NT2/D1 (cell line): ENCODE measurements around the gene HMG20B.
A peak's percentile ranks its signal among the peaks of the same experiment; 100 is the strongest.

Experiments used
- DNase-seq: peaks from one replicate; pipeline ENCODE4 v3.0.0-alpha.2; 2011; ENCODE audit warnings: low read depth, low spot score
- H3K27me3 ChIP-seq: 2 replicates; pipeline ENCODE4 v1.6.0; 2011; ENCODE audit warnings: mild to moderate bottlenecking; ENCODE audit not compliant: insufficient read length, insufficient read depth
- H3K36me3 ChIP-seq: 2 replicates; pipeline ENCODE4 v1.6.1; 2011; ENCODE audit warnings: mild to moderate bottlenecking, low read length, mixed read lengths; ENCODE audit not compliant: insufficient read depth, insufficient read length
- H3K4me1 ChIP-seq: 2 replicates; pipeline ENCODE4 v1.5.1; 2011; ENCODE audit not compliant: insufficient read depth, insufficient read length
- H3K4me3 ChIP-seq: 2 replicates; pipeline ENCODE4 v1.5.1; 2011; ENCODE audit warnings: low read depth; ENCODE audit not compliant: insufficient read length
- H3K9ac ChIP-seq: 2 replicates; pipeline ENCODE4 v1.6.0; 2011; ENCODE audit warnings: low read depth; ENCODE audit not compliant: insufficient read length
- H3K9me3 ChIP-seq: 2 replicates; pipeline ENCODE4 v1.5.1; 2011; ENCODE audit warnings: mild to moderate bottlenecking, low read length; ENCODE audit not compliant: insufficient read depth
- SUZ12 ChIP-seq: IDR thresholded peaks from 2 replicates; pipeline ENCODE4 v1.6.1; 2011; ENCODE audit not compliant: insufficient read length, insufficient read depth; ENCODE audit errors: extremely low read depth
- YY1 ChIP-seq: IDR thresholded peaks from 2 replicates; pipeline ENCODE4 v1.6.1; 2011; ENCODE audit not compliant: insufficient read length, insufficient read depth
- ZNF274 ChIP-seq: IDR thresholded peaks from 2 replicates; pipeline ENCODE4 v1.6.1; 2011; ENCODE audit warnings: mild to moderate bottlenecking, low read depth, low read length

The HMG20B gene

DNA sequence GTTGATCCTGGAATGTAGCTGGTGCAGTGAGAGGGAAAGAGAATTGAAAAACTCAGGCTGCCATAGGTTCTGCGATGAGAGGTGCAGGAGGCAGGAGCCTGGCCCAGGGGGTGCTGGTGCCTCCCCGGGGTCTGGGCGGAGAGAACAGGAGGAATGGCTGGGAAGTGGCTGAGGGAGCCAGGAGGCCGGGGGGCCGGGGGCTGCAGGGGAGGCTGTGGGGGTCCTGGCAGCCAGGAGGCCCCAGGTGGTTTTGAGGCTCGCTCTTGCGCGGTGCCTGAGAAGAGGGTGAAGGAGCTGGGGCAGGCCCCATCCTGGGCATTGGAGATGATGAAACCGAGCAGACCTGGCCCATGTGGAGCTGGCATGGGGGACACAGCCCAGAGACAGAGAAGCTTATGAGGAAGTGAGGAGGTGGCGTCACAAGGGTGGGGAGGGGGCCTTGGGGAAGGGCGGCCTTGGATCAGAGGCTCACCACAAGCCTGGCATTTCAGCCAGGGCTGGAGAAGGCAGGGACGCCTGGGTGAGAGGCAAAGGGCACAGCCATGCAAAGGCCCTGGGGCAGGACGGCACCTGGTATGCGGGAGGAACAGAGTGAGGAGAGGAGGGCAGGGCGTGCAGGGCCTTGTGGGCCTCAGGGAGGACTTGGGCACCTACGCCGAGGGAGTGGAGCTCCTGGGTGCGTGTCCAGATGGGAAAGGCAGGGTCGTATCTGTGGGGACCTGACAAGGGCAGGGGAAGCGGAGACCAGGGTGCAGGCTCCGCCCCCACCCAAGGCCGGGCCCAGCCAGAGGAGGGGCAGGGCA is 35.1 kb upstream of the HMG20B start:
- TF ChIP-seq YY1, result no peak
- TF ChIP-seq SUZ12, result no peak
- no peak for TF ChIP-seq ZNF274
- H3K36me3 ChIP-seq, result peaks cover 68% of the 10 kb centered on the region
- DNase-seq, result no peak
- H3K9ac ChIP-seq, result peak overlapping the region; percentile 28
- no peak overlapping the region for H3K4me3 ChIP-seq
- H3K27me3 ChIP-seq, result no peaks in the 10 kb centered on the region
- H3K4me1 ChIP-seq, result peaks cover 20% of the 10 kb centered on the region
- no peaks in the 10 kb centered on the region for H3K9me3 ChIP-seq

- Histone ChIP-seq H3K36me3 (peaks cover 68% of the 10 kb centered on the region), H3K27me3 (no peaks in the 10 kb centered on the region), H3K9me3 (no peaks in the 10 kb centered on the region), H3K4me1 (peaks cover 20% of the 10 kb centered on the region), H3K4me3 (no peak overlapping the region), H3K9ac (peak overlapping the region; percentile 28)
- DNase-seq, result no peak
- TF ChIP-seq ZNF274, result no peak
- no peak for TF ChIP-seq YY1
- no peak for TF ChIP-seq SUZ12
Measured at GRCh38 chr19:3538258-3538929, 34.4 kb upstream of the HMG20B start.

GRCh38 chr19:3538965-3539755 is 33.6 kb upstream of the HMG20B start, which contains the start of gene TEKTIP1:
Gene TEKTIP1, plus strand, starts transcription at chr19:3539174. Its CDS starts 4 bp downstream, at chr19:3539178.
- peaks cover 20% of the 10 kb centered on the region for H3K4me1 ChIP-seq
- TF ChIP-seq ZNF274, result no peak
- no peak for TF ChIP-seq SUZ12
- TF ChIP-seq YY1, result no peak
- H3K36me3 ChIP-seq, result peaks cover 68% of the 10 kb centered on the region
- no peak for DNase-seq
- H3K4me3 ChIP-seq, result no peak within 1 kb of the TSS
- peak within 1 kb of the TSS; percentile 28 for H3K9ac ChIP-seq
- H3K9me3 ChIP-seq, result no peaks in the 10 kb centered on the region
- no peaks in the 10 kb centered on the region for H3K27me3 ChIP-seq

- peaks cover 68% of the 10 kb centered on the region for H3K36me3 ChIP-seq
- no peaks in the 10 kb centered on the region for H3K9me3 ChIP-seq
- no peak for TF ChIP-seq YY1
- TF ChIP-seq ZNF274, result no peak
- no peak for TF ChIP-seq SUZ12
Measured at GRCh38 chr19:3539756-3540118, 33.0 kb upstream of the HMG20B start.

DNA sequence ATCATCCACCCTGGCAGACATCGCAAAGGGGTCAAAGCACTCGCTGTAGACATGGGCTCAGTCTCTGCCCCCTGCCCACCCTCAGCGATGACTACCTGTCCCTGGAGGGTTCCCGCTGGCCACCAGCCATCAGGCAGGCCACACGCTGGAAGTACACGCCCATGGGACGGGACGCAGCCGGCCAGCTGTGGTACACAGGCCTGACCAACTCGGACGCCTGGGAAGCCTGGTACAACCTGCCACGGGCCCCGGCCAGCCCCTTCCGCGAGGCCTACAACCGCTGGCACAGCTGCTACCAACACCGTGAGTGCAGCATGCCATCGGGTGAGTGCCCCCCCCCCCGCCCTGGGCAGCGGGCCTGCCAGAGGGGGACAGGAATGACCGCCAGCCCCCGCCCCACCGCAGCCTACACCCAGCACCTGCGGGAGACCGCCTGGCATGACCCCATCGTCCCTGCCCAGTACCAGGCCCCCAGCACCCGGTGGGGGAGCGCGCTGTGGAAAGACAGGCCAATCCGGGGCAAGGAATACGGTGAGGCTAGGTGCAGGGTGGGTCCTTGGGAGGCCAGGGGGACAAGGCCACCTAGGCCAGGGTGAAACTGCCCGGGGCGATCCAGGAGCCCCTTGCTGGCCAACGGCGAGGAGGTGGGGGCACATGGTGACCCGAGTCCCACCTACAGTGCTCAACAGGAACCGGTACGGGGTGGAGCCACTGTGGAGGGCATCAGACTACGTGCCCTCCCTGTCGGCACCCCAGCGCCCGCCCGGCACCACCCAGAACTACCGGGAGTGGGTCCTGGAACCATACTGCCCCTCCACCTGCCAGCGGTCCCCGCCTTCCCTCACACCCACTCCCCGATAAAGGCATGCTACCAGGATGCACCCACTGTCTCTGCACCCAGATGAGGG is 29.3 kb upstream of the HMG20B start:
- Histone ChIP-seq H3K4me1 (peaks cover 20% of the 10 kb centered on the region), H3K9ac (no peak overlapping the region), H3K27me3 (no peaks in the 10 kb centered on the region), H3K36me3 (peaks cover 69% of the 10 kb centered on the region), H3K9me3 (no peaks in the 10 kb centered on the region), H3K4me3 (no peak overlapping the region)
- TF ChIP-seq YY1 (no peak), ZNF274 (no peak), SUZ12 (no peak)
- no peak for DNase-seq

More at GRCh38 chr19:3539756-3540118, 33.0 kb upstream of the HMG20B start:
- no peaks in the 10 kb centered on the region for H3K27me3 ChIP-seq
- peaks cover 21% of the 10 kb centered on the region for H3K4me1 ChIP-seq
- no peak overlapping the region for H3K4me3 ChIP-seq
- H3K9ac ChIP-seq, result no peak overlapping the region
- no peak for DNase-seq

- Histone ChIP-seq H3K36me3 (peaks cover 71% of the 10 kb centered on the region), H3K9ac (no peak overlapping the region), H3K4me3 (no peak overlapping the region), H3K4me1 (peaks cover 13% of the 10 kb centered on the region), H3K9me3 (no peaks in the 10 kb centered on the region), H3K27me3 (no peaks in the 10 kb centered on the region)
- no peak for TF ChIP-seq SUZ12
- no peak for TF ChIP-seq YY1
- TF ChIP-seq ZNF274, result no peak
- DNase-seq, result no peak
Measured at GRCh38 chr19:3544058-3544376, 28.7 kb upstream of the HMG20B start.
